IMR-90 (cell line): ENCODE results near the gene UBE3C.

Experiments
- BHLHE40 ChIP-seq: fragments of 150-350 bp; IDR thresholded peaks from 2 replicates; pipeline ENCODE4 v1.6.1; 2016; ENCODE audit warnings: mild to moderate bottlenecking, low read depth, low read length
- CEBPB ChIP-seq: IDR thresholded peaks from 2 replicates; pipeline ENCODE4 v1.6.1; 2012; ENCODE audit warnings: low read depth, low read length, improper control_type of control experiment
- FOS ChIP-seq: fragments of 150-350 bp; IDR thresholded peaks from 2 replicates; pipeline ENCODE4 v1.6.1; 2016; ENCODE audit warnings: low read depth, low read length
- MAFK ChIP-seq: IDR thresholded peaks from 2 replicates; pipeline ENCODE4 v1.6.1; 2012; ENCODE audit warnings: low read depth, low read length, improper control_type of control experiment
- POLR2A ChIP-seq: IDR thresholded peaks from 2 replicates; pipeline ENCODE4 v1.6.1; 2012; ENCODE audit warnings: mild to moderate bottlenecking, low read depth, low read length
- RAD21 ChIP-seq: IDR thresholded peaks from 2 replicates; pipeline ENCODE4 v1.6.1; 2012; ENCODE audit warnings: low read length, improper control_type of control experiment
- TF ChIP-seq, protein P1 (sequence below): conservative IDR thresholded peaks from 2 replicates; pipeline ENCODE4 v1.5.1; 2012; ENCODE audit warnings: mild to moderate bottlenecking, low read depth, low read length, improper control_type of control experiment

DNA sequence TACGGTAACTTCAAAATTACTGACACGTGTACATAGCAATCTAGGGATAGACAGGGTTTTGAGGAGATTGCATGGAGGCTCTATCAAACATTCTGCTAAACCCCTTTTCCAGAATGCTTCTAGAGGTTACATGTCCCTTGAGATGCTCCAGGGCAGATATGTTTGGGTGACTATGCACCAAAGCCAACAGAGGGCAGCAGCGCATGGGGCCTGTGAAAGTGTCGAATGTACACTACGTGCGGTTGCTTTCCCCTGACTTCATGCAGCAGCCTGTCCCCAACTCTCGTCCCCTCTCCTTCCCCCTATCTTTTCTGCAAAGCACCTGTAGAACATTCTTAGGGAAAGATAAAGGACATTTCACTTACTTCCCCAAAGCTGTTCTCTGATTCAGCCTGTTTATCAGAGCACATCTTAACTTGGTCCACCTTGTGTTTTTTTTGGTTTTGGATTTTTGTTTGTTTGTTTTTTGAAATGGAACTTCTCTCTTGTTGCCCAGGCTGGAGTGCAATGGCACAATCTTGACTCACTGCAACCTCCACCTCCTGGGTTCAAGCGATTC is 90.2 kb downstream of the UBE3C start:
- TF ChIP-seq CEBPB (no peak), POLR2A (no peak), MAFK (no peak), FOS (no peak), RAD21 (peak; percentile 51), BHLHE40 (no peak)
- TF ChIP-seq, protein P1, sequence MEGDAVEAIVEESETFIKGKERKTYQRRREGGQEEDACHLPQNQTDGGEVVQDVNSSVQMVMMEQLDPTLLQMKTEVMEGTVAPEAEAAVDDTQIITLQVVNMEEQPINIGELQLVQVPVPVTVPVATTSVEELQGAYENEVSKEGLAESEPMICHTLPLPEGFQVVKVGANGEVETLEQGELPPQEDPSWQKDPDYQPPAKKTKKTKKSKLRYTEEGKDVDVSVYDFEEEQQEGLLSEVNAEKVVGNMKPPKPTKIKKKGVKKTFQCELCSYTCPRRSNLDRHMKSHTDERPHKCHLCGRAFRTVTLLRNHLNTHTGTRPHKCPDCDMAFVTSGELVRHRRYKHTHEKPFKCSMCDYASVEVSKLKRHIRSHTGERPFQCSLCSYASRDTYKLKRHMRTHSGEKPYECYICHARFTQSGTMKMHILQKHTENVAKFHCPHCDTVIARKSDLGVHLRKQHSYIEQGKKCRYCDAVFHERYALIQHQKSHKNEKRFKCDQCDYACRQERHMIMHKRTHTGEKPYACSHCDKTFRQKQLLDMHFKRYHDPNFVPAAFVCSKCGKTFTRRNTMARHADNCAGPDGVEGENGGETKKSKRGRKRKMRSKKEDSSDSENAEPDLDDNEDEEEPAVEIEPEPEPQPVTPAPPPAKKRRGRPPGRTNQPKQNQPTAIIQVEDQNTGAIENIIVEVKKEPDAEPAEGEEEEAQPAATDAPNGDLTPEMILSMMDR, result peak; percentile 45
